C4-2B (cell line): ENCODE data around the gene ARVCF.

Experiments
- H3K27ac ChIP-seq: fragments of 450-650 bp; 2 replicates; pipeline ENCODE4 v1.5.1; 2017
- CTCF ChIP-seq: fragments of 450-650 bp; conservative IDR thresholded peaks from 2 replicates; pipeline ENCODE4 v1.5.1; 2017; ENCODE audit warnings: mild to moderate bottlenecking
- ZFX ChIP-seq: fragments of 450-650 bp; IDR thresholded peaks from 2 replicates; pipeline ENCODE4 v1.6.1; 2017

ARVCF gene

GRCh38 chr22:20056161-20056560, 39.5 kb upstream of the ARVCF start:
- TF ChIP-seq CTCF: no peak
- TF ChIP-seq ZFX: no peak
- H3K27ac ChIP-seq: no peak overlapping the region

GRCh38 chr22:20055654-20056053, 39.0 kb upstream of the ARVCF start:
- no peak for TF ChIP-seq ZFX
- no peak for TF ChIP-seq CTCF

GRCh38 chr22:20055144-20055543, 38.5 kb upstream of the ARVCF start:
- H3K27ac ChIP-seq: no peak overlapping the region
- TF ChIP-seq CTCF (no peak), ZFX (no peak)

More at GRCh38 chr22:20055654-20056053, 39.0 kb upstream of the ARVCF start:
- H3K27ac ChIP-seq: no peak overlapping the region

GRCh38 chr22:20054485-20054884, 37.9 kb upstream of the ARVCF start:
- TF ChIP-seq ZFX: no peak
- TF ChIP-seq CTCF: no peak
- no peak overlapping the region for H3K27ac ChIP-seq

GRCh38 chr22:20054034-20054427, 37.4 kb upstream of the ARVCF start:
- TF ChIP-seq ZFX (no peak), CTCF (no peak)
- H3K27ac ChIP-seq: no peak overlapping the region

- no peak overlapping the region for H3K27ac ChIP-seq
- TF ChIP-seq CTCF: no peak
- no peak for TF ChIP-seq ZFX
Measured at GRCh38 chr22:20053407-20054033, 36.9 kb upstream of the ARVCF start.

GRCh38 chr22:20052309-20053259, 36.0 kb upstream of the ARVCF start:
- H3K27ac ChIP-seq: no peak overlapping the region

More at GRCh38 chr22:20052309-20053259, 36.0 kb upstream of the ARVCF start:
- no peak for TF ChIP-seq ZFX
- TF ChIP-seq CTCF: no peak
